Mucosa of descending colon (tissue), 3 donors: ENCODE data around the gene NDUFB2. TPM values are rescaled to one million over a fixed set of nuclear protein-coding genes. Genes with fewer than 3 reads are reported as not detected.
"Not testable (repeated sequence)": the region's sequence is repeated elsewhere in the genome, so short reads cannot be mapped to it uniquely, and the experiment has no call there.

Experiments used
- ATAC-seq: fragments of 200-7000 bp; cut with Tn5 transposase; one replicate; pipeline ENCODE4 v1.9.1; 2020; ENCODE audit warnings: mild to moderate bottlenecking, moderate library complexity
- DNase-seq, 3 donors: peaks; one replicate each; pipeline ENCODE4 v3.0.0-alpha.2; 2020
- H3K36me3 ChIP-seq: fragments of 200-600 bp; one replicate; pipeline ENCODE4 v1.8.0; 2021; ENCODE audit warnings: low read depth, mild to moderate bottlenecking
- H3K4me1 ChIP-seq: fragments of 200-600 bp; one replicate; pipeline ENCODE4 v1.8.0; 2021; ENCODE audit warnings: low read depth, mild to moderate bottlenecking
- H3K4me3 ChIP-seq: fragments of 200-600 bp; one replicate; pipeline ENCODE4 v1.8.0; 2021; ENCODE audit warnings: mild to moderate bottlenecking
- H3K9me3 ChIP-seq: fragments of 200-600 bp; one replicate; pipeline ENCODE4 v1.8.0; 2021; ENCODE audit warnings: mild to moderate bottlenecking
- intact Hi-C, 2 donors: fragments of 100-400 bp; cut with DNase I in 1 of 2; cut with micrococcal nuclease in 1 of 2; formaldehyde crosslinking; loops; one replicate each; pipeline versions ENCODE4 v1.11.0 to v1.11.1; 2022; cut with DNase I, micrococcal nuclease
- total RNA-seq, 3 donors: library from RNA; stranded (reverse); fragmentation: NEBNext Ultra II Directional in 2 of 3; extraction: Animal tissue kit (Norgen Biotek cat#: 25700) in 2 of 3; gene quantifications; one replicate each; pipeline versions ENCODE4 v1.2.1 to v1.2.4, GENCODE V29; 2021 to 2023
- TF ChIP-seq, protein P1 (sequence below): fragments of 200-600 bp; IDR thresholded peaks from one replicate; pipeline ENCODE4 v1.8.0; 2022; ENCODE audit warnings: antibody characterized with exemption, mild to moderate bottlenecking
- donor health status: DM: no; HTN: no; CAD: no; lungs with moderate emphysema.
- donor health status: DM: no; HTN: no; CAD: no.
- donor health status: DM: no; HTN: yes; CAD: no.

Gene NDUFB2
- total RNA-seq, 3 donors from 2014 or later: 209 to 226 (median 210) TPM

DNA sequence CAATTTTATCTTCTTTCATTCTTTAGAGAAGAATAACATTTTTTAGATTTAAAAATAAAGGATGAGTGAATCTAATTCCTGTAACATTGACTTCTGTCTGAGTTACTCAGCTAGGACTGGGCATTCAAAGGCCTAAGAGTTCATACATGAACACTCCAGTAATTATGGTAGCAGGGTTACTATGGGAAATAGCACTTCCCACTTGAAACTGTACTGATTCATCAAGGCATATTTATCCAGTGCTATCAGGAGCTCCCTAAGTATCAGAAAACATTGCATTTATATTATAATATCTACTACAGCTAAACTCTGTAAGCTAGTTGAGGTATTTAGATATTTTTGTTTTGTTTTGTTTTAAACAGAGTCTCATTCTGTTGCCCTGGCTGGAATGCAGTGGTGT is 41.8 kb downstream of the NDUFB2 start:
- Histone ChIP-seq H3K36me3 (no peaks in the 10 kb centered on the region), H3K4me1 (no peaks in the 10 kb centered on the region), H3K9me3 (no peaks in the 10 kb centered on the region), H3K4me3 (no peak overlapping the region)
- TF ChIP-seq, protein P1, sequence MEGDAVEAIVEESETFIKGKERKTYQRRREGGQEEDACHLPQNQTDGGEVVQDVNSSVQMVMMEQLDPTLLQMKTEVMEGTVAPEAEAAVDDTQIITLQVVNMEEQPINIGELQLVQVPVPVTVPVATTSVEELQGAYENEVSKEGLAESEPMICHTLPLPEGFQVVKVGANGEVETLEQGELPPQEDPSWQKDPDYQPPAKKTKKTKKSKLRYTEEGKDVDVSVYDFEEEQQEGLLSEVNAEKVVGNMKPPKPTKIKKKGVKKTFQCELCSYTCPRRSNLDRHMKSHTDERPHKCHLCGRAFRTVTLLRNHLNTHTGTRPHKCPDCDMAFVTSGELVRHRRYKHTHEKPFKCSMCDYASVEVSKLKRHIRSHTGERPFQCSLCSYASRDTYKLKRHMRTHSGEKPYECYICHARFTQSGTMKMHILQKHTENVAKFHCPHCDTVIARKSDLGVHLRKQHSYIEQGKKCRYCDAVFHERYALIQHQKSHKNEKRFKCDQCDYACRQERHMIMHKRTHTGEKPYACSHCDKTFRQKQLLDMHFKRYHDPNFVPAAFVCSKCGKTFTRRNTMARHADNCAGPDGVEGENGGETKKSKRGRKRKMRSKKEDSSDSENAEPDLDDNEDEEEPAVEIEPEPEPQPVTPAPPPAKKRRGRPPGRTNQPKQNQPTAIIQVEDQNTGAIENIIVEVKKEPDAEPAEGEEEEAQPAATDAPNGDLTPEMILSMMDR: no peak
- DNase-seq: no peak
- intact Hi-C loops: no loop called here
- no peak for ATAC-seq

DNA sequence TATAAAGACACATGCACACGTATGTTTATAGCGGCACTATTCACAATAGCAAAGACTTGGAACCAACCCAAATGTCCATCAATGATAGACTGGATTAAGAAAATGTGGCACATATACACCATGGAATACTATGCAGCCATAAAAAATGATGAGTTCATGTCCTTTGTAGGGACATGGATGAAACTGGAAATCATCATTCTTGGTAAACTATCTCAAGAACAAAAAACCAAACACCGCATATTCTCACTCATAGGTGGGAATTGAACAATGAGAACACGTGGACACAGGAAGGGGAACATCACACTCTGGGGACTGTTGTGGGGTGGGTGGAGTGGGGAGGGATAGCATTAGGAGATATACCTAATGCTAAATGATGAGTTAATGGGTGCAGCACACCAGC is 46.7 kb downstream of the NDUFB2 start:
- H3K4me1 ChIP-seq, DNase-seq, intact Hi-C loops, H3K9me3 ChIP-seq, ATAC-seq, H3K36me3 ChIP-seq, H3K4me3 ChIP-seq: not testable (repeated sequence)

DNA sequence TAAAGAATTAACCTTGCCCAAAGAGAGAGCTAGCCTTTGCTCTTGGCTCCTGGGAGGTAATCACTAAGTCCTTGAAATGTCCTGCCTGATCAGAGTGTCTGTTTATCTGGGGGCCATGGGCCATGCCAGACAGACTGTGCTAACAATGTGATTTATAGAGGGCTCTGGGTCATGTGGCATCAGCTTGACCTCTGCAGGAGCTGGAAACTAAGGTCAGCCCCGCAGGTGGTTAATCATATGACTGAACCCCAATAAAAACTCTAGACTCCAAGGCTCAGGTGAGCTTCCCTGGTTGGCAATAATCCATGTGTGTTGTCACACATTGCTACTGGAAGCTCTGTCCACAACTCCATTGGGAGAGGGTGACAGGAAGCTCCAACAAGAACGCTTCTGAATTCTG is 47.5 kb downstream of the NDUFB2 start:
- no peaks in the 10 kb centered on the region for H3K9me3 ChIP-seq
- no peak for ATAC-seq
- H3K36me3 ChIP-seq: no peaks in the 10 kb centered on the region
- intact Hi-C loops: no loop called here
- no peak overlapping the region for H3K4me3 ChIP-seq
- TF ChIP-seq, protein P1: no peak
- H3K4me1 ChIP-seq: no peaks in the 10 kb centered on the region
- DNase-seq: no peak

DNA sequence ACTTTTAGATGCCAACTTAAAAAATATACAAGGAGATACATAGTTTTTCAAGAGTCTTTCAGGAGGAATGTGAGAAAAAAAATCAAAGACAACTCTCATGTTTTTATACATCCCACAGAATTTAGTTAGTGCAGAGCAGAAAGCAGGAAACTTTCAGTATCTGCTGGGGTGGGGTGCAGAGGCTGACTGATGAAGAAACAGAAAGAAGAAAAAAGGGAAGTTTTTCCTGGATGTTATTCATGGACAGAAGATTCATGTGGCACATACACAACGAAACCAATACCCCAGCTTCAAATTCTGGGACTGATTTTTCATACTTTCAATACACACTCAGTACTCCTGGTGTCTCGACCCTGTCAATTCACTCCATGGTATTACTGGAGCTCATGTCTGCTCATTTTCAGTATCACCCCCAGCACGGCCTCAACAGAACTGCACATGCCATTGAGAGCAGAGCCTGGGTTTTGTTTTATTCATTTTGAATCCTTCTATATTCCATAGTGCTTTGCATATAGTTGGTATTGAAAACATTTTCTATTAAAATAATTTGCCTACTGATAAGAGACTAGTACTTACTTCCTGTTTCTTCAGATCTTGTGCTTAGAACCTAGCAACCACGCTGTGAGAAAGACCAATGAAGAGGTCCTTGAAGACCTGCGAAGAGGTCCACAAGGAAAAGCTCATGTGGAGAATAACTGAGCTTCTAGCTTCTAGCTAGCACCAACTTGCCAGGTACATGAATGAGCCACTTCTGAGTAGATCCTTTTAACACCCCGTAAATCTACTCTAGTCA is 49.0 kb downstream of the NDUFB2 start:
- no peaks in the 10 kb centered on the region for H3K36me3 ChIP-seq
- no peak overlapping the region for H3K4me3 ChIP-seq
- TF ChIP-seq, protein P1: no peak
- no peaks in the 10 kb centered on the region for H3K4me1 ChIP-seq
- ATAC-seq: no peak
- H3K9me3 ChIP-seq: no peaks in the 10 kb centered on the region
- intact Hi-C loops: no loop called here
- DNase-seq: no peak

DNA sequence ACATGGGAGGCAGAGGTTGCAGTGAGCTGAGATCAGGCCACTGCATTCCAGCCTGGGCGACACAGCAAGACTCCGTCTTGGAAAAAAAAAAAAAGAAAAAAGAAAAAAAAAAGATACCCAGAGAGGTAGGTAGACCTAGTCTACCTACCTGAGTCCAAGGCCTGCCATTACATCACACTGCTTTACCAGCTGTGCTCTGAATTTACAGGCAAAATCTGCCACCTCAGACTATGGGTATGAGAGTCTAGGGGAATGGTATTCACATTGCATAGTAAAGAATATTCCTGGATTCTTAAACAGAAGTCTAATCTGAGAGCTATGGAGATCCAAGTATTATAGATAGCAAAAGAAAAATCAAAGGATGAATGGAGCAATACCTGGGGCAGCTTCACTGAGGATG is 50.2 kb downstream of the NDUFB2 start:
- Histone ChIP-seq H3K9me3 (no peaks in the 10 kb centered on the region), H3K4me1 (no peaks in the 10 kb centered on the region), H3K36me3 (no peaks in the 10 kb centered on the region), H3K4me3 (no peak overlapping the region)
- intact Hi-C loops: no loop called here
- TF ChIP-seq, protein P1: no peak
- no peak for DNase-seq
- no peak for ATAC-seq

DNA sequence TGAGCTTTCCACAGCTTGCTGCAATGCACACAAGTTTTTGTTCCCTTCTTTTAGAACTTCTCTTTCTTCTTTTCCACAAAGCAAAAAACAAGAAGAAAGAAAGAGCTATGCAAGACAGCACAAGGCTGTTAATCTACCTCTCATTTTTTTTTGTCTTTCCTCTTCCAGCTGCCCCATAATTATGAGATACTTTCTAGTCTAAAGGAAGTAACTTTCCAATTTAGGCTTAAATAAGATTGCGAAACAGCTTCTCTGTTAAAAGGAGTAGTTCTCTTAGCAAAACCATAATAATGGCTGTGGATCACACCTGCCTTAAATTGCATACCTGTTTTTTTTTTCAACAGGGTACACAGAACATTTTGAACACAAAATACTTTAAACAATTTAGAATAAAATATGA is 56.0 kb downstream of the NDUFB2 start:
- intact Hi-C loops: no loop called here
- DNase-seq (no peak), ATAC-seq (no peak)
- TF ChIP-seq, protein P1: no peak
- Histone ChIP-seq H3K9me3 (no peaks in the 10 kb centered on the region), H3K4me3 (no peak overlapping the region), H3K36me3 (no peaks in the 10 kb centered on the region), H3K4me1 (no peaks in the 10 kb centered on the region)
